K562 (cell line): ENCODE results near the gene MPIG6B. TPM values are rescaled to one million over a fixed set of nuclear protein-coding genes. Genes with fewer than 3 reads are reported as not detected.

Experiments used
- ATAC-seq: fragments of 200-7000 bp; cut with Tn5 transposase; 3 replicates; pipeline ENCODE4 v1.9.1; 2020; ENCODE audit warnings: moderate library complexity
- BruUV-seq: library from RNA; stranded (reverse); fragments of 400-500 nt; replicated peaks from 2 replicates; lab custom pipeline; 2021; lab: Mats Ljungman, UMichigan
- CTCF ChIA-PET: fragments of 300-600 bp; formaldehyde crosslinking; extraction: SDS; loops from one replicate; lab custom pipeline; 2021; ENCODE audit warnings: low intra/inter-chr PET ratio; lab: Yijun Ruan, JAX
- POLR2A ChIA-PET: fragments of 300-600, 350-650 bp; sonication (Branson Sonifier 250); formaldehyde crosslinking; extraction: SDS; loops from one replicate; lab custom pipeline; 2021; ENCODE audit warnings: antibody characterized with exemption, inconsistent platforms; lab: Yijun Ruan, JAX
- DNase-seq, 4 experiments: peaks; one replicate each; pipeline versions ENCODE4 v3.0.0 to v3.0.0-alpha.2; 2011 to 2018; ENCODE audit warnings: low spot score in 3 of 4, mixed read lengths in 3 of 4; ENCODE audit errors: extremely low read depth in 1 of 4
- FAIRE-seq: peaks from 2 replicates; lab custom pipeline; 2011; peaks lifted over from hg19 to GRCh38; lab: Jason Lieb, UNC
- H2AFZ ChIP-seq: 2 replicates; pipeline ENCODE4 v1.6.0; 2011; ENCODE audit warnings: low read depth, low read length, control low read depth, inconsistent platforms
- H3K27ac ChIP-seq: fragments of 200-600 bp; 3 replicates; pipeline ENCODE4 v1.8.0; 2011; ENCODE audit warnings: low read depth, mild to moderate bottlenecking, control low read depth, inconsistent platforms, low read length, moderate library complexity, mixed read lengths; ENCODE audit errors: extremely low read depth
- H3K27me3 ChIP-seq, 2 experiments: fragments of 300-600 bp in 1 of 2; 2 replicates in 1 of 2; 3 replicates in 1 of 2; pipeline versions ENCODE4 v1.6.0 to v1.8.0; 2011; ENCODE audit warnings: inconsistent platforms in 2 of 2, low read length in 2 of 2, mild to moderate bottlenecking in 1 of 2, mixed read lengths in 1 of 2, moderate library complexity in 1 of 2; ENCODE audit not compliant: control insufficient read depth in 2 of 2, insufficient read depth in 2 of 2
- H3K36me3 ChIP-seq: fragments of 300-600 bp; 3 replicates; pipeline ENCODE4 v1.8.0; 2011; ENCODE audit warnings: mild to moderate bottlenecking, low read length, inconsistent platforms; ENCODE audit not compliant: control insufficient read depth, insufficient read depth
- H3K4me1 ChIP-seq, 2 experiments: fragments of 200-600 bp in 1 of 2; replicated peaks in 1 of 2; 2 replicates in 1 of 2; 3 replicates in 1 of 2; pipeline versions ENCODE4 v1.5.1 to v1.8.0; 2011; ENCODE audit warnings: inconsistent platforms in 2 of 2, low read length in 2 of 2, mild to moderate bottlenecking in 1 of 2, mixed read lengths in 1 of 2, moderate library complexity in 1 of 2; ENCODE audit not compliant: control insufficient read depth in 2 of 2, insufficient read depth in 2 of 2
- H3K4me2 ChIP-seq: 2 replicates; pipeline ENCODE4 v1.6.1; 2011; ENCODE audit warnings: low read length, control low read depth, inconsistent platforms, mixed read lengths; ENCODE audit not compliant: insufficient read depth
- H3K4me3 ChIP-seq: fragments of 200-600 bp; sonication (generic), shearing (Covaris generic); 2 replicates; pipeline ENCODE4 v1.5.1; 2016; ENCODE audit warnings: control low read depth, inconsistent platforms
- H3K79me2 ChIP-seq: fragments of 200-600 bp; 3 replicates; pipeline ENCODE4 v1.8.0; 2011; ENCODE audit warnings: low read length, inconsistent platforms; ENCODE audit not compliant: control insufficient read depth, insufficient read depth
- H3K9ac ChIP-seq, 2 experiments: 2 replicates each; pipeline versions ENCODE4 v1.6.0 to v1.6.1; 2011; ENCODE audit warnings: low read depth in 2 of 2, low read length in 2 of 2, control low read depth in 1 of 2, inconsistent platforms in 1 of 2, mild to moderate bottlenecking in 1 of 2, mixed read lengths in 1 of 2; ENCODE audit not compliant: insufficient read depth in 1 of 2
- H3K9me1 ChIP-seq: one replicate; pipeline ENCODE4 v1.6.0; 2011; ENCODE audit warnings: inconsistent platforms, mild to moderate bottlenecking, low read length, moderate library complexity; ENCODE audit not compliant: control insufficient read depth, insufficient read depth
- H3K9me3 ChIP-seq: replicated peaks from 2 replicates; pipeline ENCODE4 v1.5.1; 2011; ENCODE audit warnings: low read depth, low read length, inconsistent platforms; ENCODE audit not compliant: control insufficient read depth, insufficient read depth
- H4K20me1 ChIP-seq: replicated peaks from 2 replicates; pipeline ENCODE4 v1.6.1; 2011; ENCODE audit warnings: low read length, inconsistent platforms, mixed read lengths; ENCODE audit not compliant: control insufficient read depth, insufficient read depth
- HDAC2 ChIP-seq: fragments of 450-650 bp; IDR thresholded peaks from 2 replicates; pipeline ENCODE4 v1.6.1; 2016; ENCODE audit warnings: mild to moderate bottlenecking
- KLF1 ChIP-seq: fragments of 450-650 bp; IDR thresholded peaks from 2 replicates; pipeline ENCODE4 v1.6.1; 2016; ENCODE audit warnings: missing genetic modification characterization, missing compliant biosample characterization
- MCM2 ChIP-seq: fragments of 450-650 bp; IDR thresholded peaks from 2 replicates; pipeline ENCODE4 v1.6.1; 2017; ENCODE audit warnings: low read depth, mild to moderate bottlenecking
- NR2C1 ChIP-seq, 2 experiments: fragments of 450-650 bp; IDR thresholded peaks; 2 replicates each; pipeline ENCODE4 v1.6.1; 2017; ENCODE audit warnings: mild to moderate bottlenecking in 2 of 2, antibody characterized with exemption in 1 of 2, inconsistent platforms in 1 of 2, missing compliant biosample characterization in 1 of 2, missing genetic modification characterization in 1 of 2
- PML ChIP-seq: IDR thresholded peaks from 2 replicates; pipeline ENCODE4 v1.6.1; 2012; ENCODE audit warnings: low read length, inconsistent platforms
- RAD21 ChIP-seq, 2 experiments: fragments of 250-450 bp in 1 of 2; fragments of 450-650 bp in 1 of 2; sonication (Bioruptor Pico) in 1 of 2; formaldehyde crosslinking in 1 of 2; IDR thresholded peaks in 1 of 2; conservative IDR thresholded peaks in 1 of 2; 2 replicates each; pipeline versions ENCODE4 v1.4.0 to v1.8.0; 2020 to 2022; ENCODE audit warnings: mild to moderate bottlenecking in 2 of 2, moderate library complexity in 1 of 2
- ZBTB49 ChIP-seq: sonication (generic); formaldehyde crosslinking; IDR thresholded peaks from 2 replicates; pipeline ENCODE4 v1.8.0; 2022; ENCODE audit warnings: missing genetic modification reagents, mild to moderate bottlenecking, borderline replicate concordance
- ZBTB8A ChIP-seq: fragments of 450-650 bp; IDR thresholded peaks from 2 replicates; pipeline ENCODE4 v1.6.1; 2018; ENCODE audit warnings: mild to moderate bottlenecking, moderate library complexity; ENCODE audit not compliant: partially characterized antibody
- WGBS: fragments of 100-300 bp; shearing (Covaris generic); methylation state at CpG from one replicate; pipeline ENCODE4 v1.1.6; 2016; ENCODE audit warnings: low coverage, mixed read lengths; ENCODE audit not compliant: insufficient coverage; ENCODE audit errors: missing lambda C conversion rate; 5-methylcytosine and 5-hydroxymethylcytosine counted together
- in situ Hi-C: fragments of 300-500 bp; cut with MboI; formaldehyde crosslinking; loops from 4 replicates; pipeline ENCODE4 v1.15.0; 2018; ENCODE audit warnings: inconsistent platforms, mixed read lengths
- intact Hi-C: fragments of 100-400 bp; cut with micrococcal nuclease; formaldehyde crosslinking; loops from 2 replicates; pipeline ENCODE4 v1.14.2; 2022
- polyA plus RNA-seq, 8 experiments: library from polyadenylated mRNA; depleted of rRNA in 4 of 8; stranded (reverse) in 5 of 8; unstranded in 3 of 8; fragments of >200 nt; fragmentation: Nextera tagmentation in 2 of 8; fragmentation: Illumina TruSeq in 1 of 8; extraction: Ambion mirVana in 2 of 8; extraction: Trizol in 1 of 8; gene quantifications; 2 replicates each; pipeline versions ENCODE4 v1.2.1 to v1.2.3, GENCODE V29; 2011 to 2014; ENCODE audit warnings: inconsistent platforms in 1 of 8, missing spikeins in 1 of 8
- total RNA-seq, 7 experiments: library from RNA; depleted of rRNA in 6 of 7; stranded (reverse); fragments of >200 nt in 6 of 7; fragmentation: Illumina TruSeq in 2 of 7; extraction: Trizol in 2 of 7; gene quantifications; 2 replicates each; pipeline versions ENCODE4 v1.2.1 to v1.2.3, GENCODE V29; 2011 to 2021; ENCODE audit warnings: low replicate concordance in 1 of 7
- TF ChIP-seq, protein P1 (sequence below): fragments of 250-450 bp; sonication (Bioruptor Pico); IDR thresholded peaks from 2 replicates; pipeline ENCODE4 v1.4.0; 2020; ENCODE audit warnings: mild to moderate bottlenecking, moderate library complexity
- TF ChIP-seq, protein P2 (sequence below): sonication (generic); formaldehyde crosslinking; IDR thresholded peaks from 2 replicates; pipeline ENCODE4 v1.8.1; 2023; ENCODE audit warnings: mild to moderate bottlenecking, missing genetic modification reagents
- TF ChIP-seq, protein P3 (sequence below): fragments of 450-650 bp; formaldehyde crosslinking; IDR thresholded peaks from 2 replicates; pipeline ENCODE4 v1.4.0; 2020; ENCODE audit warnings: mild to moderate bottlenecking, moderate library complexity

Gene MPIG6B
- total and polyA plus RNA-seq, 9 of the 15 experiments (the other 6 are each of a cell fraction or from before 2014, with no cell fraction given), result 0.11 to 1.2 (median 0.28) TPM; not detected in 1

GRCh38 chr6:31769684-31770371, 46.7 kb downstream of the MPIG6B start:
- no peaks in the 10 kb centered on the region for H4K20me1 ChIP-seq
- in situ Hi-C loops (loop anchor here (5.0 kb wide), 1 partner anchor 83 kb away; no protein-coding TSS in a partner anchor), intact Hi-C loops (loop anchor here (1.0 to 10.0 kb wide), 3 partner anchors 41 to 225 kb away; partner anchors contain the start of genes ATP6V1G2, DDAH2, DDX39B and NFKBIL1)
- no peaks in the 10 kb centered on the region for H3K79me2 ChIP-seq
- H2AFZ ChIP-seq, result peak overlapping the region; percentile 73
- WGBS, result 29% methylated on average over 12 of the region's 12 CpGs
- H3K9ac ChIP-seq, result peak overlapping the region in 1 of 2 experiments; percentile 1; a peak in 1 of 4 replicates
- no peak overlapping the region for H3K4me3 ChIP-seq
- no peaks in the 10 kb centered on the region for H3K27me3 ChIP-seq
- ChIA-PET CTCF (interaction anchor here (0.6 to 2.9 kb wide), 4 partner anchors 21 to 218 kb away, joined by 3 to 35 read pairs (median 11); partner anchors contain the start of genes DDAH2 and LY6G5C), POLR2A (interaction anchor here (0.6 to 5.9 kb wide), 35 partner anchors 11 to 137 kb away, joined by 3 to 75 read pairs (median 5); partner anchors contain the start of genes BAG6, CLIC1, GPANK1 and HSPA1A)
- no TSS peak for BruUV-seq
- H3K9me1 ChIP-seq, result peaks cover 4% of the 10 kb centered on the region
- H3K4me2 ChIP-seq, result peak overlapping the region; percentile 68
- peak overlapping the region; percentile 26; the same call in 2 of the 3 replicates for H3K27ac ChIP-seq
- H3K36me3 ChIP-seq, result no peaks in the 10 kb centered on the region
- DNase-seq (peak; percentile 98 to 100 (median 100)), ATAC-seq (peak; percentile 91), FAIRE-seq (peak; percentile 95)
- peaks cover 24 to 68% of the 10 kb centered on the region in 2 experiments for H3K4me1 ChIP-seq
- no peaks in the 10 kb centered on the region for H3K9me3 ChIP-seq
- 0 out of 2 replicates have a peak, but pooled peaks have one; percentile 40 for TF ChIP-seq ZBTB49 (CRISPR knock-in tag)
- TF ChIP-seq, protein P1, sequence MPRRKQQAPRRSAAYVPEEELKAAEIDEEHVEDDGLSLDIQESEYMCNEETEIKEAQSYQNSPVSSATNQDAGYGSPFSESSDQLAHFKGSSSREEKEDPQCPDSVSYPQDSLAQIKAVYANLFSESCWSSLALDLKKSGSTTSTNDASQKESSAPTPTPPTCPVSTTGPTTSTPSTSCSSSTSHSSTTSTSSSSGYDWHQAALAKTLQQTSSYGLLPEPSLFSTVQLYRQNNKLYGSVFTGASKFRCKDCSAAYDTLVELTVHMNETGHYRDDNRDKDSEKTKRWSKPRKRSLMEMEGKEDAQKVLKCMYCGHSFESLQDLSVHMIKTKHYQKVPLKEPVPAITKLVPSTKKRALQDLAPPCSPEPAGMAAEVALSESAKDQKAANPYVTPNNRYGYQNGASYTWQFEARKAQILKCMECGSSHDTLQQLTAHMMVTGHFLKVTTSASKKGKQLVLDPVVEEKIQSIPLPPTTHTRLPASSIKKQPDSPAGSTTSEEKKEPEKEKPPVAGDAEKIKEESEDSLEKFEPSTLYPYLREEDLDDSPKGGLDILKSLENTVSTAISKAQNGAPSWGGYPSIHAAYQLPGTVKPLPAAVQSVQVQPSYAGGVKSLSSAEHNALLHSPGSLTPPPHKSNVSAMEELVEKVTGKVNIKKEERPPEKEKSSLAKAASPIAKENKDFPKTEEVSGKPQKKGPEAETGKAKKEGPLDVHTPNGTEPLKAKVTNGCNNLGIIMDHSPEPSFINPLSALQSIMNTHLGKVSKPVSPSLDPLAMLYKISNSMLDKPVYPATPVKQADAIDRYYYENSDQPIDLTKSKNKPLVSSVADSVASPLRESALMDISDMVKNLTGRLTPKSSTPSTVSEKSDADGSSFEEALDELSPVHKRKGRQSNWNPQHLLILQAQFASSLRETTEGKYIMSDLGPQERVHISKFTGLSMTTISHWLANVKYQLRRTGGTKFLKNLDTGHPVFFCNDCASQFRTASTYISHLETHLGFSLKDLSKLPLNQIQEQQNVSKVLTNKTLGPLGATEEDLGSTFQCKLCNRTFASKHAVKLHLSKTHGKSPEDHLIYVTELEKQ, result no peak
- no peak for TF ChIP-seq NR2C1 (IDR thresholded peaks at IDR 0.05)
- no peak for TF ChIP-seq NR2C1 (tag; IDR thresholded peaks at IDR 0.05)
- peak; percentile 99 to 100 for TF ChIP-seq RAD21 (CRISPR knock-in tag; conservative IDR thresholded peaks at IDR 0.05 in 1 of 2, IDR thresholded peaks at IDR 0.05 in 1 of 2)
- TF ChIP-seq, protein P2, sequence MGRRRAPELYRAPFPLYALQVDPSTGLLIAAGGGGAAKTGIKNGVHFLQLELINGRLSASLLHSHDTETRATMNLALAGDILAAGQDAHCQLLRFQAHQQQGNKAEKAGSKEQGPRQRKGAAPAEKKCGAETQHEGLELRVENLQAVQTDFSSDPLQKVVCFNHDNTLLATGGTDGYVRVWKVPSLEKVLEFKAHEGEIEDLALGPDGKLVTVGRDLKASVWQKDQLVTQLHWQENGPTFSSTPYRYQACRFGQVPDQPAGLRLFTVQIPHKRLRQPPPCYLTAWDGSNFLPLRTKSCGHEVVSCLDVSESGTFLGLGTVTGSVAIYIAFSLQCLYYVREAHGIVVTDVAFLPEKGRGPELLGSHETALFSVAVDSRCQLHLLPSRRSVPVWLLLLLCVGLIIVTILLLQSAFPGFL (CRISPR knock-in tag), result no peak
- TF ChIP-seq KLF1 (tag), result peak; percentile 76; the same call in 1 of the 2 replicates
- no peak for TF ChIP-seq ZBTB8A
- no peak for TF ChIP-seq PML
- TF ChIP-seq MCM2, result no peak
- TF ChIP-seq, protein P3, sequence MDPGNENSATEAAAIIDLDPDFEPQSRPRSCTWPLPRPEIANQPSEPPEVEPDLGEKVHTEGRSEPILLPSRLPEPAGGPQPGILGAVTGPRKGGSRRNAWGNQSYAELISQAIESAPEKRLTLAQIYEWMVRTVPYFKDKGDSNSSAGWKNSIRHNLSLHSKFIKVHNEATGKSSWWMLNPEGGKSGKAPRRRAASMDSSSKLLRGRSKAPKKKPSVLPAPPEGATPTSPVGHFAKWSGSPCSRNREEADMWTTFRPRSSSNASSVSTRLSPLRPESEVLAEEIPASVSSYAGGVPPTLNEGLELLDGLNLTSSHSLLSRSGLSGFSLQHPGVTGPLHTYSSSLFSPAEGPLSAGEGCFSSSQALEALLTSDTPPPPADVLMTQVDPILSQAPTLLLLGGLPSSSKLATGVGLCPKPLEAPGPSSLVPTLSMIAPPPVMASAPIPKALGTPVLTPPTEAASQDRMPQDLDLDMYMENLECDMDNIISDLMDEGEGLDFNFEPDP (CRISPR knock-in tag), result 0 out of 2 replicates have a peak, but pooled peaks have one; percentile 25
- TF ChIP-seq HDAC2, result peak; percentile 82
